Neuronal stem cell (in vitro differentiated cells): ENCODE results near the gene REV3L.
"Not testable (repeated sequence)": the region's sequence is repeated elsewhere in the genome, so short reads cannot be mapped to it uniquely, and the experiment has no call there.

Experiments
- DNase-seq: peaks from one replicate; pipeline ENCODE4 v3.0.0-alpha.2; 2013; ENCODE audit warnings: low spot score
- H2AFZ ChIP-seq: one replicate; pipeline ENCODE4 v1.6.1; 2013; ENCODE audit warnings: mild to moderate bottlenecking, low read length, inconsistent platforms
- H2AK5ac ChIP-seq: 2 replicates; pipeline ENCODE4 v1.6.1; 2013; ENCODE audit warnings: low read depth, mild to moderate bottlenecking, inconsistent platforms, low read length, moderate library complexity, mixed read lengths
- H2BK120ac ChIP-seq: 2 replicates; pipeline ENCODE4 v1.6.1; 2013; ENCODE audit warnings: low read depth, mild to moderate bottlenecking, inconsistent platforms, low read length, moderate library complexity, mixed read lengths
- H2BK12ac ChIP-seq: one replicate; pipeline ENCODE4 v1.6.1; 2013; ENCODE audit warnings: low read length, inconsistent platforms
- H2BK15ac ChIP-seq: 2 replicates; pipeline ENCODE4 v1.6.1; 2013; ENCODE audit warnings: mild to moderate bottlenecking, low read length, inconsistent platforms, mixed read lengths
- H2BK5ac ChIP-seq: one replicate; pipeline ENCODE4 v1.6.1; 2013; ENCODE audit warnings: inconsistent platforms, mild to moderate bottlenecking, low read length, moderate library complexity
- H3K14ac ChIP-seq: one replicate; pipeline ENCODE4 v1.6.1; 2013; ENCODE audit warnings: low read length, inconsistent platforms
- H3K18ac ChIP-seq: 2 replicates; pipeline ENCODE4 v1.6.1; 2013; ENCODE audit warnings: low read length, inconsistent platforms
- H3K23ac ChIP-seq: 2 replicates; pipeline ENCODE4 v1.6.1; 2013; ENCODE audit warnings: low read depth, mild to moderate bottlenecking, mixed read lengths, low read length, inconsistent platforms; ENCODE audit not compliant: poor library complexity
- H3K27ac ChIP-seq: replicated peaks from 3 replicates; pipeline ENCODE4 v1.5.1; 2013; ENCODE audit warnings: low read length, inconsistent platforms
- H3K27me3 ChIP-seq, 3 experiments: 2 replicates each; pipeline ENCODE4 v1.6.1; 2013; ENCODE audit warnings: low read length in 3 of 3, mild to moderate bottlenecking in 2 of 3, inconsistent platforms in 1 of 3, low read depth in 1 of 3, mixed read lengths in 1 of 3, moderate library complexity in 1 of 3; ENCODE audit not compliant: control insufficient read depth in 3 of 3, insufficient read depth in 3 of 3
- H3K36me3 ChIP-seq, 2 donors: replicated peaks in 1 of 2; 2 replicates each; pipeline ENCODE4 v1.6.1; 2013; ENCODE audit warnings: low read length in 2 of 2; ENCODE audit not compliant: control insufficient read depth in 2 of 2, insufficient read depth in 2 of 2
- H3K4ac ChIP-seq: 2 replicates; pipeline ENCODE4 v1.6.1; 2013; ENCODE audit warnings: inconsistent platforms, mild to moderate bottlenecking, low read length, moderate library complexity
- H3K4me1 ChIP-seq, 2 donors: 1 replicate in 1 of 2; 2 replicates in 1 of 2; pipeline ENCODE4 v1.6.1; 2013; ENCODE audit warnings: low read length in 2 of 2, low read depth in 1 of 2; ENCODE audit not compliant: control insufficient read depth in 2 of 2, insufficient read depth in 1 of 2
- H3K4me2 ChIP-seq: one replicate; pipeline ENCODE4 v1.6.1; 2013; ENCODE audit warnings: mild to moderate bottlenecking, low read length, inconsistent platforms; ENCODE audit not compliant: insufficient read depth, poor library complexity, severe bottlenecking
- H3K4me3 ChIP-seq, 2 donors: 2 replicates each; pipeline ENCODE4 v1.5.1; 2013; ENCODE audit warnings: low read length in 2 of 2, mild to moderate bottlenecking in 2 of 2, inconsistent platforms in 1 of 2, moderate library complexity in 1 of 2
- H3K79me1 ChIP-seq: one replicate; pipeline ENCODE4 v1.6.1; 2013; ENCODE audit warnings: low read depth, mild to moderate bottlenecking, inconsistent platforms, low read length, moderate library complexity
- H3K9ac ChIP-seq: one replicate; pipeline ENCODE4 v1.6.1; 2013; ENCODE audit warnings: mild to moderate bottlenecking, low read depth, low read length, inconsistent platforms; ENCODE audit not compliant: poor library complexity
- H3K9me3 ChIP-seq, 2 donors: replicated peaks in 1 of 2; 2 replicates each; pipeline versions ENCODE3 to v1.6.1; 2013; ENCODE audit warnings: low read length in 2 of 2, mild to moderate bottlenecking in 2 of 2, inconsistent platforms in 1 of 2, low read depth in 1 of 2, mixed read lengths in 1 of 2, moderate library complexity in 1 of 2; ENCODE audit not compliant: control insufficient read depth in 2 of 2, insufficient read depth in 1 of 2
- H4K8ac ChIP-seq: one replicate; pipeline ENCODE4 v1.6.1; 2013; ENCODE audit warnings: low read depth, mild to moderate bottlenecking, inconsistent platforms, low read length, moderate library complexity
- H4K91ac ChIP-seq: one replicate; pipeline ENCODE4 v1.6.1; 2013; ENCODE audit warnings: low read length, low read depth, mild to moderate bottlenecking, inconsistent platforms; ENCODE audit not compliant: poor library complexity
- WGBS, 2 donors: extraction: QIAGEN DNeasy Blood & Tissue Kit; methylation state at CpG; one replicate each; pipeline ENCODE4 v1.1.7; 2013; ENCODE audit warnings: missing lambda C conversion rate in 2 of 2, mixed read lengths in 1 of 2; ENCODE audit not compliant: insufficient read length in 2 of 2, insufficient replicate concordance in 1 of 2; ENCODE audit errors: extremely low coverage in 2 of 2; 5-methylcytosine and 5-hydroxymethylcytosine counted together

Gene REV3L

DNA sequence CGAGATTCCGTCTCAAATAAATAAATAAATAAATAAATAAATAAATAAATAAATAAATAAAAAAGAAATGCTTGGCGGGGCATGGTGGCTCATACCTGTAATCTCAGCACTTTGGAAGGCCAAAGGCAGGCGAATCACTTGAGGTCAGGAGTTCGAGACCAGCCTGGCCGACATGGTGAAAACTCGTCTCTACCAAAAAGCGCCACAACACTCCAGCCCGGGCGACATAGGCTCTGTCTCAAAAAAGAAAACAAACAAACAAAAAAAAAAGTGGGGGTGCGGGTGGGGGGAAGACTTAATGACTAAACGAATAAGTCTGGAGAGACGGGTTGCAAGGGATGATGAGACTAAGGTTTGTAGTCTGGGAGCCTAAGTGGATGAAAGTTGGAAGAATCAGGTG, 225.0 kb downstream of the REV3L start:
- Histone ChIP-seq H3K9ac (no peak overlapping the region), H3K27me3 (no peaks in the 10 kb centered on the region)
- WGBS, 2 donors: no CpG with 5 or more reads among the region's 13 CpGs

DNA sequence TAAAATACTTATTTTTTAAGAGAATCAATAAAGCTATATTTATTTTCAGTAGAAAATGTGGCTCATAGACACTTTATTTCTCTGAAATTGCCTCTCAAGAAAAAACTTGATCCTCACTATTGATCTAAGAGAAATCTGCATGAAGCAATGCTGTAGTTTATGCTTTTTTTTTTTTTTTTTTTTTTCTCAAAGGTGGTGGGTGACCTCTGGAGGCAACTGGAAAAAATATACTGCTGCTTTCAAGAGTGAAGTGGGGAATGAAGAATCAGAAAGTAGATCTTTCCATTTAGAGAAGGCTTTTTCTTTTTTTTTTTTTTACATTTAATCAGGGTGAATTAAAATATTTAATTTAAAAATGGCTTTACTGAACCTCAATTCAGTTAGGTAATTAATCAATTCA, 226.4 kb downstream of the REV3L start:
- Histone ChIP-seq H3K9ac (no peak overlapping the region), H3K79me1 (peaks cover 3% of the 10 kb centered on the region), H3K4me1 (peaks cover 0 to 5% of the 10 kb centered on the region in 2 donors), H2BK12ac (no peak overlapping the region), H3K4ac (no peak overlapping the region), H3K4me3 (no peak overlapping the region), H2BK120ac (no peak overlapping the region), H3K9me3 (no peaks in the 10 kb centered on the region), H4K8ac (no peak overlapping the region), H3K23ac (no peak overlapping the region), H2BK5ac (no peak overlapping the region), H3K18ac (no peak overlapping the region), H3K27ac (no peak overlapping the region), H2BK15ac (no peak overlapping the region), H3K27me3 (no peaks in the 10 kb centered on the region), H3K36me3 (no peaks in the 10 kb centered on the region), H2AFZ (no peak overlapping the region), H2AK5ac (no peak overlapping the region), H4K91ac (no peak overlapping the region), H3K4me2 (no peak overlapping the region), H3K14ac (no peak overlapping the region)
- no peak for DNase-seq

More for the DNA sequence above, 225.0 kb downstream of the REV3L start:
- Histone ChIP-seq H3K18ac (no peak overlapping the region), H2BK5ac (no peak overlapping the region), H3K79me1 (peaks cover 3% of the 10 kb centered on the region), H2AK5ac (no peak overlapping the region), H4K8ac (no peak overlapping the region), H2BK12ac (no peak overlapping the region), H2AFZ (no peak overlapping the region), H2BK15ac (no peak overlapping the region), H3K36me3 (peaks cover 0 to 10% of the 10 kb centered on the region in 2 donors), H3K23ac (no peak overlapping the region), H3K4me1 (peaks cover 0 to 5% of the 10 kb centered on the region in 2 donors), H4K91ac (no peak overlapping the region), H3K4me2 (no peak overlapping the region), H2BK120ac (no peak overlapping the region), H3K9me3 (no peaks in the 10 kb centered on the region), H3K27ac (no peak overlapping the region), H3K14ac (no peak overlapping the region), H3K4me3 (no peak overlapping the region), H3K4ac (no peak overlapping the region)
- DNase-seq: no peak

DNA sequence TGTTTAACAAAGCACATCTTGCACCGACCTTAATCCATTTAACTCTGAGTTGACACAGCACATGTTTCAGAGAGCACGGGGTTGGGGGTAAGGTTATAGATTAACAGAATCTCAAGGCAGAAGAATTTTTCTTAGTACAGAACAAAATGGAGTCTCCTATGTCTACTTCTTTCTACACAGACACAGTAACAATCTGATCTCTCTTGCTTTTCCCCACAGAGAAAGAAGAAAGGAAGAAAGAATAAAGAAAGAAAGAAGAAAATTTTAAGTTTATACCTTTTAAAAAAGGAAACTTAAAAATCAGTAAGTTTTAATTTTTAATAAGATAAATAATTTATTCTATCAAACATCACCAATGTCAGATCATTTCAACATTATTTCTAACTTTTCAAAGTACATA, 227.2 kb downstream of the REV3L start:
- H3K18ac ChIP-seq, H2BK15ac ChIP-seq, H4K8ac ChIP-seq, H3K79me1 ChIP-seq, H2AK5ac ChIP-seq, H2BK12ac ChIP-seq, H3K27ac ChIP-seq, H2AFZ ChIP-seq, H3K27me3 ChIP-seq, H3K9ac ChIP-seq, H3K4ac ChIP-seq, H3K4me2 ChIP-seq, H3K23ac ChIP-seq, H2BK120ac ChIP-seq, H3K9me3 ChIP-seq, H3K4me1 ChIP-seq, H3K36me3 ChIP-seq, H3K4me3 ChIP-seq, H3K14ac ChIP-seq, H2BK5ac ChIP-seq, H4K91ac ChIP-seq, DNase-seq: not testable (repeated sequence)
- whole genome bisulfite sequencing, 2 donors: no CpG with 5 or more reads among the region's 2 CpGs

DNA sequence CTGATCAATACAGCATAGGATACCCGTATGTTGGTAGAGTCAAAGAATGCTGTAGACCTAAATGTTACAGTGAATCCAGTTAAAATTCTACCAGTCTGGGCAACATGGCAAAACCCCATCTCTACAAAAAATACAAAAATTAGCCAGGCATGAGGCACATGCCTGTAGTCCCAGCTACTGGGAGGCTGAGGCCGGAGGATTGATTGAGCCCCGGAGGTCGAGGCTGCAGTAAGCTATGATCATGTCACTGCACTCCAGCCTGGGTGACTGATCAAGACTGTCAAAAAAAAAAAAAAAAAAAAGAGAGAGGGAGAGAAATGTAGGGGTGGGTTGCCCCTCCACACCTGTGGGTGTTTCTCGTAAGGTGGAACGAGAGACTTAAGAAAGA, 228.2 kb downstream of the REV3L start:
- no peak overlapping the region for H4K91ac ChIP-seq
- peaks cover 3% of the 10 kb centered on the region for H3K79me1 ChIP-seq
- no peaks in the 10 kb centered on the region for H3K9me3 ChIP-seq
- no peak overlapping the region for H3K4me2 ChIP-seq
- H2AFZ ChIP-seq: no peak overlapping the region
- no peaks in the 10 kb centered on the region for H3K4me1 ChIP-seq
- no peak overlapping the region for H3K4me3 ChIP-seq
- H2BK120ac ChIP-seq: no peak overlapping the region
- DNase-seq: no peak
- no peak overlapping the region for H2AK5ac ChIP-seq
- H3K27ac ChIP-seq: no peak overlapping the region
- whole genome bisulfite sequencing, 2 donors: no CpG with 5 or more reads among the region's 6 CpGs
- H3K23ac ChIP-seq: no peak overlapping the region
- H3K14ac ChIP-seq: no peak overlapping the region
- H2BK12ac ChIP-seq: no peak overlapping the region
- peaks cover 0 to 6% (median 0%) of the 10 kb centered on the region in 3 experiments for H3K27me3 ChIP-seq
- H3K4ac ChIP-seq: no peak overlapping the region
- H3K36me3 ChIP-seq: no peaks in the 10 kb centered on the region
- no peak overlapping the region for H2BK5ac ChIP-seq
- H3K9ac ChIP-seq: no peak overlapping the region
- no peak overlapping the region for H4K8ac ChIP-seq
- H2BK15ac ChIP-seq: no peak overlapping the region
- H3K18ac ChIP-seq: no peak overlapping the region
